ENCODE data around the gene UNC45A. TPM values are rescaled to one million over a fixed set of nuclear protein-coding genes. Genes with fewer than 3 reads are reported as not detected.

UNC45A gene
- total and polyA plus RNA-seq, 3 donors from 2014 or later, result 48.9 to 59.6 (median 56.9) TPM

DNA sequence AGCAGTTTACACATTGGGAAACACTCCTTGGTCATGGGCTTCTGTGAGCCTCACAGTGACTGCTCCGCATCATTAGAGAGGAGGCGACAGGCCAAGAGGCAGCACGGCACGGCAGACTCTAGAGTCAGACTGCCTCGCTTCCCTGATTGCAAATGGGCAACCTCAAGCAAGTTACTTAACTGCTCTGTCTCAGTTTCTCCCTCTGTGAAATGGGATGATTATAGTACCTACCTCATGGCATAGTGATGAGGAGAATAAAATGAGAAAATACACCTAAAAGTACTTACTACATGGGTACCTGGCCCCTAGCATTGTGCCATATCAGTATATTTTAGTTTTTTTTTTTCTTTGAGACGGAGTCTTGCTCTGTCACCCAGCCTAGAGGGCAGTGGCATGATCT, 15.6 kb downstream of the UNC45A start:
- H3K4me1 ChIP-seq, result peaks cover 5% of the 10 kb centered on the region
- no peak for DNase-seq
- H3K4me3 ChIP-seq, result no peak overlapping the region
- H3K9me3 ChIP-seq, result no peaks in the 10 kb centered on the region
- H3K36me3 ChIP-seq (ENCODE audit: low read depth, missing control alignments), result no peaks in the 10 kb centered on the region
- no peak overlapping the region for H3K27ac ChIP-seq
- WGBS, 2 donors, result 92 to 99% methylated on average over 6 of the region's 6 CpGs
- no peaks in the 10 kb centered on the region for H3K27me3 ChIP-seq
- TF ChIP-seq, protein P1, sequence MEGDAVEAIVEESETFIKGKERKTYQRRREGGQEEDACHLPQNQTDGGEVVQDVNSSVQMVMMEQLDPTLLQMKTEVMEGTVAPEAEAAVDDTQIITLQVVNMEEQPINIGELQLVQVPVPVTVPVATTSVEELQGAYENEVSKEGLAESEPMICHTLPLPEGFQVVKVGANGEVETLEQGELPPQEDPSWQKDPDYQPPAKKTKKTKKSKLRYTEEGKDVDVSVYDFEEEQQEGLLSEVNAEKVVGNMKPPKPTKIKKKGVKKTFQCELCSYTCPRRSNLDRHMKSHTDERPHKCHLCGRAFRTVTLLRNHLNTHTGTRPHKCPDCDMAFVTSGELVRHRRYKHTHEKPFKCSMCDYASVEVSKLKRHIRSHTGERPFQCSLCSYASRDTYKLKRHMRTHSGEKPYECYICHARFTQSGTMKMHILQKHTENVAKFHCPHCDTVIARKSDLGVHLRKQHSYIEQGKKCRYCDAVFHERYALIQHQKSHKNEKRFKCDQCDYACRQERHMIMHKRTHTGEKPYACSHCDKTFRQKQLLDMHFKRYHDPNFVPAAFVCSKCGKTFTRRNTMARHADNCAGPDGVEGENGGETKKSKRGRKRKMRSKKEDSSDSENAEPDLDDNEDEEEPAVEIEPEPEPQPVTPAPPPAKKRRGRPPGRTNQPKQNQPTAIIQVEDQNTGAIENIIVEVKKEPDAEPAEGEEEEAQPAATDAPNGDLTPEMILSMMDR (IDR thresholded peaks at IDR 0.05), result no peak
- no peak for TF ChIP-seq POLR2A (IDR thresholded peaks at IDR 0.05)
- intact Hi-C loops (cut with DNase I; ENCODE audit: low total_unique reads), result no loop called here

DNA sequence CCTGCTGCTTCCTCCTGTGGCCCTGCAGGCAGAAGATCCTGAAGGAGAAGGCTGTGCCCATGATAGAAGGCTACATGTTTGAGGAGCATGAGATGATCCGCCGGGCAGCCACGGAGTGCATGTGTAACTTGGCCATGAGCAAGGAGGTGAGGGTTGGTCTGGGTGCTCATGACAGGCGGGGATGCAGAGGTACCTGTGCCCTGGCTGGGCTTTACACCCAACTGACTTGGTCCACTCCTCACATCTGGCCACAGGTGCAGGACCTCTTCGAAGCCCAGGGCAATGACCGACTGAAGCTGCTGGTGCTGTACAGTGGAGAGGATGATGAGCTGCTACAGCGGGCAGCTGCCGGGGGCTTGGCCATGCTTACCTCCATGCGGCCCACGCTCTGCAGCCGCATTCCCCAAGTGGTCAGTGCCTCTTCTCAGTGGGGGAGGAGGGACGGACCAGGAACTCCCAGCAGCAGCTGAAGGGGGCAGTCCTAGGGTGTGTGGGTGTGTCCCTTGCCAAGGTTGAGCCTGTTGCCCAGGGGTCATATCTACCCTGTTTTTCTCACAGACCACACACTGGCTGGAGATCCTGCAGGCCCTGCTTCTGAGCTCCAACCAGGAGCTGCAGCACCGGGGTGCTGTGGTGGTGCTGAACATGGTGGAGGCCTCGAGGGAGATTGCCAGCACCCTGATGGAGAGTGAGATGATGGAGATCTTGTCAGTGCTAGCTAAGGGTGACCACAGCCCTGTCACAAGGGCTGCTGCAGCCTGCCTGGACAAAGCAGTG, 18.0 kb downstream of the UNC45A start:
- WGBS, 2 donors, result 90 to 94% methylated on average over 12 to 14 of the region's 14 CpGs
- intact Hi-C loops (cut with DNase I; ENCODE audit: low total_unique reads), result no loop called here
- Histone ChIP-seq H3K27me3 (no peaks in the 10 kb centered on the region), H3K36me3 (ENCODE audit: low read depth, missing control alignments) (no peaks in the 10 kb centered on the region), H3K27ac (no peak overlapping the region), H3K4me1 (peaks cover 19% of the 10 kb centered on the region), H3K9me3 (no peaks in the 10 kb centered on the region), H3K4me3 (no peak overlapping the region)
- TF ChIP-seq, protein P1 (IDR thresholded peaks at IDR 0.05), result no peak
- TF ChIP-seq POLR2A (IDR thresholded peaks at IDR 0.05), result no peak
- no peak for DNase-seq

DNA sequence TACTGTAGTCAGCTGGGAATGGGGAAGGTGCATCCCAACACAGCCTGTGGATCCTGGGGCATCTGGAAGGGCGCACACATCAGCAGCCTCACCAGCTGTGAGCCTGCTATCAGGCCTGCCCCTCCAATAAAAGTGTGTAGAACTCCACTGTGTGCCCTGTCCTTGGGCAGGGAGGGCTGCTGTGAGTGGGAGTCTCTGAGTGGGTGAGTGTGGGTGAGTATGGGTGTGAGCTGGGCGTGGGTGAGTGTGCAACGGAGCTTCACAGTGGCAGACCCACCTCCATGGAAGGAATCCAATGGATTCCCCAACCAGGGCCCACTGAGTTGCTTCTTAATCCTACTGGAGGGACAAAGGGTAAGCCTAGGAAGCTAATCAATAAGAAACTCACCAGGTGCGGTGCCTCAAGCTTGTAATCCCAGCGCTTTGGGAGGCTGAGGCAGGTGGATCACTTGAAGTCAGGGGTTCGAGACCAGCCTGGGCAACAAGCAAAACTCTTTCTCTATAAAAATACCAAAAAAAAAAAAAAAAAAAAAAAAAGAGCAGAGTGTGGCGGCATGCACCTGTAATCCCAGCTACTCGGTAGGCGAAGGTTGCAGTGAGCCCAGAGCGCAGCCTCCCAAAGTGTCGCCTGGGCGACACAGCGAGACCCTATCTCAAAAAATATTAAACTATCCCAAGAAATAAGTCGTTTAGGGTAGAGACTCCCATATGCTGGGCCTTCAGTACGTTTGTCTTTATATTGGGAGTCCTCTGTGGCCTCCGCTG, 19.0 kb downstream of the UNC45A start:
- H3K4me1 ChIP-seq, result peaks cover 19% of the 10 kb centered on the region
- H3K27ac ChIP-seq, result peak overlapping the region in 1 of 2 donors; percentile 57
- TF ChIP-seq, protein P1 (IDR thresholded peaks at IDR 0.05), result no peak
- no peak for TF ChIP-seq POLR2A (IDR thresholded peaks at IDR 0.05)
- intact Hi-C loops (cut with DNase I; ENCODE audit: low total_unique reads), result no loop called here
- 55 to 57% methylated on average over 16 of the region's 16 CpGs for WGBS, 2 donors
- peak overlapping the region; percentile 55 to 76 for H3K4me3 ChIP-seq
- H3K36me3 ChIP-seq (ENCODE audit: low read depth, missing control alignments), result no peaks in the 10 kb centered on the region
- DNase-seq, result no peak
- H3K9me3 ChIP-seq, result no peaks in the 10 kb centered on the region
- no peaks in the 10 kb centered on the region for H3K27me3 ChIP-seq

DNA sequence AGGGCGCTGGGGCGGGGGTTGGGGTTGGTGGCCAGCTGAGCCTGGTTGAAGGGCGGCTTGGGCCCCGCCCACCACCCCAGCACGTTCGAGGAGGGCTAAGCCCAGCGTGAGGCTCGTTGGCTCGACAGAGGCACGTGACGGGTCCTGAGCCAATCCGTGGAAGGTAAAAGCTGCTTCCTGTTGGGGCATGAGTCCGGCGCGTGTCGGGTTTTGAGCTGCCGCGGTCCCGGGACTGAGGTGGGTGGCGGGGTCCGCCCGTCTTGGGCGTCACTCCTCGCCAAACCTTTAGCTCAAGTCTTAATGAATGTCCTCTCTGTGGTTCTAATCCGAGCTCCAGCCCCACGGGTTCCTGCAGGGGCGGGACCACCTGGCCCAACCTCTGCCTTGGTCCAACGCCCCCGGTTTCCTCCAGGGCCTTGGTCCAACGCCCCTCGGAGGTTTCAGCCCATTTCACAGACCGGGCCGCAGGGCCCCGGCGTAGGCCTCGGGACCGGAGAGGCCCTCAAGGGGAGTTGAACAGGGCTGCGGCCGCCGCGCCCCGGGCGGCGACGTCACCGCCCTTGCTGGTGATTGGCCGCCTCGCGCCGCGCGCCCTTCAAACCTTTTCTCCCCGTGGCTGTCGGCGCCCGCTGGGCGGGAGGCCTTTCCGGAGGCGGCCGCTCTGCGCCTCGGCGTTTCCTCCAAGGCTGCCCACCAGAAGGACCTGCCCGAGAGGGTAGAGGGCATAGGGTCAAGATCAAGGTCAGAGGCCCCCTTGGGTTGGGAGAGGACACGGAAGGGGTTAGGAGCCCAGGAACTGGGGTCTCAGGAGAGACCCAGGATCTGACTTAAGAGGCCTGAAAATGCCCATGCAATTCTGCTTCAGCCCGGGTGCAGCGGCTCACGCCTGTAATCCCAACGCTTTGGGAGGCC, 19.9 kb downstream of the UNC45A start, which contains the start of gene RCCD1:
Gene RCCD1, plus strand, starts transcription at position 173 of the 912 bp plus-strand sequence. CDS start 1,851 bp downstream, outside the sequence.
- Histone ChIP-seq H3K4me3 (peak within 1 kb of the TSS; percentile 55 to 76), H3K27ac (peak within 1 kb of the TSS; percentile 57), H3K9me3 (no peaks in the 10 kb centered on the region), H3K27me3 (no peaks in the 10 kb centered on the region), H3K36me3 (ENCODE audit: low read depth, missing control alignments) (no peaks in the 10 kb centered on the region), H3K4me1 (peaks cover 19% of the 10 kb centered on the region)
- TF ChIP-seq, protein P1 (IDR thresholded peaks at IDR 0.05), result no peak
- no peak for TF ChIP-seq POLR2A (IDR thresholded peaks at IDR 0.05)
- peak; percentile 97 for DNase-seq
- WGBS, 2 donors, result 2 to 3% methylated on average over 40 to 62 of the region's 69 CpGs
- intact Hi-C loops (cut with DNase I; ENCODE audit: low total_unique reads), result no loop called here
